Uterus (tissue), 4 donors: ENCODE data around the gene RNASEH2B. TPM values are rescaled to one million over a fixed set of nuclear protein-coding genes. Genes with fewer than 3 reads are reported as not detected.

Experiments
- DNase-seq, 2 donors: peaks; one replicate each; pipeline ENCODE4 v3.0.0-alpha.2; 2019 to 2020
- H3K27ac ChIP-seq, 2 donors: fragments of 200-600 bp; sonication (generic); 1 replicate in 1 of 2; 2 replicates in 1 of 2; pipeline ENCODE4 v1.5.1; 2016 to 2018
- H3K27me3 ChIP-seq, 2 donors: fragments of 200-600 bp; sonication (generic); one replicate each; pipeline ENCODE4 v1.5.1; 2018 to 2019; ENCODE audit warnings: control low read depth in 1 of 2
- H3K36me3 ChIP-seq, 2 donors: fragments of 200-600 bp; sonication (generic); one replicate each; pipeline ENCODE4 v1.5.1; 2019; ENCODE audit warnings: control low read depth in 1 of 2
- H3K4me1 ChIP-seq, 2 donors: fragments of 200-600 bp; sonication (generic); one replicate each; pipeline ENCODE4 v1.5.1; 2018 to 2019; ENCODE audit warnings: control low read depth in 1 of 2
- H3K4me3 ChIP-seq, 2 donors: fragments of 200-600 bp; sonication (generic); 1 replicate in 1 of 2; 2 replicates in 1 of 2; pipeline ENCODE4 v1.5.1; 2018 to 2019; ENCODE audit warnings: mild to moderate bottlenecking in 1 of 2
- H3K9me3 ChIP-seq, 2 donors: fragments of 200-600 bp; sonication (generic); one replicate each; pipeline ENCODE4 v1.5.1; 2019; ENCODE audit warnings: control low read depth in 1 of 2
- CTCF ChIP-seq, 4 experiments: fragments of 200-600 bp in 2 of 4; fragments of 450-650 bp in 2 of 4; sonication (generic) in 2 of 4; IDR thresholded peaks; one replicate each; pipeline ENCODE4 v1.5.1; 2016 to 2019; ENCODE audit warnings: antibody characterized with exemption in 4 of 4, mild to moderate bottlenecking in 2 of 4, moderate library complexity in 1 of 4
- POLR2A ChIP-seq, 2 donors: fragments of 450-650 bp; IDR thresholded peaks; one replicate each; pipeline ENCODE4 v1.6.1; 2016; ENCODE audit warnings: antibody characterized with exemption in 2 of 2, mild to moderate bottlenecking in 1 of 2, moderate library complexity in 1 of 2
- intact Hi-C: fragments of 100-400 bp; cut with DNase I; formaldehyde crosslinking; loops from one replicate; pipeline ENCODE4 v1.15.1; 2023; ENCODE audit warnings: low total_unique reads
- total RNA-seq, 4 donors: library from RNA; depleted of rRNA in 3 of 4; stranded (reverse); fragments of >200 nt in 3 of 4; gene quantifications; one replicate each; pipeline versions ENCODE4 v1.1.0 to v1.2.4, GENCODE V29; 2014 to 2023
- donor health status: DM: yes; HTN: yes; CAD: no.

RNASEH2B gene
- total RNA-seq, 4 donors from 2014 or later = 101 to 183 (median 155) TPM

- intact Hi-C loops = no loop called here
- Histone ChIP-seq H3K9me3 (no peaks in the 10 kb centered on the region), H3K4me1 (no peaks in the 10 kb centered on the region), H3K27me3 (no peaks in the 10 kb centered on the region), H3K4me3 (no peak overlapping the region), H3K27ac (peak overlapping the region; percentile 45 to 74), H3K36me3 (no peaks in the 10 kb centered on the region)
- TF ChIP-seq CTCF (IDR thresholded peaks at IDR 0.05) (no peak), POLR2A (IDR thresholded peaks at IDR 0.05) (no peak)
- no peak for DNase-seq
These were observed 16.3 kb upstream of the RNASEH2B start for GRCh38 chr13:50893211-50893852.

- Histone ChIP-seq H3K9me3 (no peaks in the 10 kb centered on the region), H3K4me1 (no peaks in the 10 kb centered on the region), H3K27me3 (no peaks in the 10 kb centered on the region), H3K36me3 (no peaks in the 10 kb centered on the region), H3K4me3 (no peak overlapping the region), H3K27ac (peak overlapping the region; percentile 45 to 74)
- intact Hi-C loops = no loop called here
- no peak for DNase-seq
- TF ChIP-seq CTCF (IDR thresholded peaks at IDR 0.05) (no peak), POLR2A (IDR thresholded peaks at IDR 0.05) (no peak)
These were observed 15.6 kb upstream of the RNASEH2B start for GRCh38 chr13:50894012-50894411.

- Histone ChIP-seq H3K27me3 (no peaks in the 10 kb centered on the region), H3K4me1 (no peaks in the 10 kb centered on the region), H3K27ac (peak overlapping the region; percentile 45 to 74), H3K4me3 (no peak overlapping the region), H3K9me3 (no peaks in the 10 kb centered on the region), H3K36me3 (no peaks in the 10 kb centered on the region)
- intact Hi-C loops = no loop called here
- no peak for TF ChIP-seq CTCF (IDR thresholded peaks at IDR 0.05)
- no peak for TF ChIP-seq POLR2A (IDR thresholded peaks at IDR 0.05)
- DNase-seq = no peak
These were observed 15.1 kb upstream of the RNASEH2B start for GRCh38 chr13:50894504-50894903.

GRCh38 chr13:50898338-50898737, 11.3 kb upstream of the RNASEH2B start:
- Histone ChIP-seq H3K27me3 (no peaks in the 10 kb centered on the region), H3K27ac (no peak overlapping the region), H3K9me3 (no peaks in the 10 kb centered on the region), H3K4me1 (no peaks in the 10 kb centered on the region), H3K4me3 (no peak overlapping the region), H3K36me3 (no peaks in the 10 kb centered on the region)
- DNase-seq = no peak
- intact Hi-C loops = no loop called here
- TF ChIP-seq CTCF (IDR thresholded peaks at IDR 0.05) = no peak
- no peak for TF ChIP-seq POLR2A (IDR thresholded peaks at IDR 0.05)

GRCh38 chr13:50901701-50902100, 7.9 kb upstream of the RNASEH2B start:
- Histone ChIP-seq H3K9me3 (no peaks in the 10 kb centered on the region), H3K27me3 (no peaks in the 10 kb centered on the region), H3K27ac (peak overlapping the region in 1 of 2 donors; percentile 11), H3K4me1 (no peaks in the 10 kb centered on the region), H3K4me3 (no peak overlapping the region), H3K36me3 (no peaks in the 10 kb centered on the region)
- intact Hi-C loops = no loop called here
- DNase-seq = peak; percentile 37 to 51
- TF ChIP-seq CTCF (IDR thresholded peaks at IDR 0.05) = no peak
- TF ChIP-seq POLR2A (IDR thresholded peaks at IDR 0.05) = no peak
